ENCODE measurements around the gene HOMER3.

DNA sequence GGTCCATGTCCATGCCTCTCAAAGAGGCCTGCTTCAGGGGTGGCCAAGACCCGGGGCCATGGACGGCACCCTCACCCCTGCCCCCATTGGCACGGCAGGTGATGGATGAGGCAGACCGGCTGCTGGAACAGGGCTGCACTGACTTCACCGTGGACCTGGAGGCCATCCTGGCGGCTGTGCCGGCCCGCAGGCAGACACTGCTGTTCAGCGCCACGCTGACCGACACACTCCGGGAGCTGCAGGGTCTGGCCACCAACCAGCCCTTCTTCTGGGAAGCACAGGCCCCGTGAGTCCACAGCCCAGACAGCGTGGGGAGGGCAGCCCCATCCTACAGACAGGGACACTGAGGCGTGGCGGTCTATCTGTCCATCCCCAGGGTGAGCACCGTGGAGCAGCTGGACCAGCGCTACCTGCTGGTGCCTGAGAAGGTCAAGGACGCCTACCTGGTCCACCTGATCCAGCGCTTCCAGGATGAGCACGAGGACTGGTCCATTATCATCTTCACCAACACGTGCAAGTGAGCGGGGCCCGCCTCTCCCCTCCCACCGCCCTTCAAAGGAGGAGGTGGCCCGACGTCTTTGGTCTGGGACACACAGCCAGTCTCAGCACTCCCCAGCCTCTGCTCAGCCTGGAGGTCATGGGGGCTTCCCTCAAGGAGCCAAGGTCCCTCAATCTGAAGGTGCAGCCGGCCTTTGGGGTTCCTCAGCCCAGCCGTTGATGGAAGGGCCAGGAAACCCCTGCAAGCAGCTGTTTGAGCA, 18.6 kb downstream of the HOMER3 start:
- TF ChIP-seq, protein P1, sequence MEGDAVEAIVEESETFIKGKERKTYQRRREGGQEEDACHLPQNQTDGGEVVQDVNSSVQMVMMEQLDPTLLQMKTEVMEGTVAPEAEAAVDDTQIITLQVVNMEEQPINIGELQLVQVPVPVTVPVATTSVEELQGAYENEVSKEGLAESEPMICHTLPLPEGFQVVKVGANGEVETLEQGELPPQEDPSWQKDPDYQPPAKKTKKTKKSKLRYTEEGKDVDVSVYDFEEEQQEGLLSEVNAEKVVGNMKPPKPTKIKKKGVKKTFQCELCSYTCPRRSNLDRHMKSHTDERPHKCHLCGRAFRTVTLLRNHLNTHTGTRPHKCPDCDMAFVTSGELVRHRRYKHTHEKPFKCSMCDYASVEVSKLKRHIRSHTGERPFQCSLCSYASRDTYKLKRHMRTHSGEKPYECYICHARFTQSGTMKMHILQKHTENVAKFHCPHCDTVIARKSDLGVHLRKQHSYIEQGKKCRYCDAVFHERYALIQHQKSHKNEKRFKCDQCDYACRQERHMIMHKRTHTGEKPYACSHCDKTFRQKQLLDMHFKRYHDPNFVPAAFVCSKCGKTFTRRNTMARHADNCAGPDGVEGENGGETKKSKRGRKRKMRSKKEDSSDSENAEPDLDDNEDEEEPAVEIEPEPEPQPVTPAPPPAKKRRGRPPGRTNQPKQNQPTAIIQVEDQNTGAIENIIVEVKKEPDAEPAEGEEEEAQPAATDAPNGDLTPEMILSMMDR (IDR thresholded peaks at IDR 0.05; ENCODE audit: insufficient read depth, low read length), result no peak
- no peak for TF ChIP-seq GABPA (IDR thresholded peaks at IDR 0.05; ENCODE audit: low read depth)
- no peak for TF ChIP-seq POLR2AphosphoS5 (IDR thresholded peaks at IDR 0.05; ENCODE audit: low read depth)
